Naive thymus-derived CD4-positive, alpha-beta T cell (primary cell): ENCODE results near the gene EEF1AKMT1. TPM values are rescaled to one million over a fixed set of nuclear protein-coding genes. Genes with fewer than 3 reads are reported as not detected.

Experiments
- ATAC-seq: fragments of 150-1000 bp; cut with Tn5 transposase; 2 replicates; pipeline ENCODE4 v1.10.0; 2021; ENCODE audit warnings: mild to moderate bottlenecking, moderate library complexity
- CTCF ChIA-PET: fragments of 350-600 bp; sonication (Branson Sonifier 250); formaldehyde crosslinking; loops from one replicate; lab custom pipeline; 2021; ENCODE audit warnings: antibody characterized with exemption; lab: Charles Lee
- POLR2A ChIA-PET: fragments of 350-600 bp; sonication (Branson Sonifier 250); formaldehyde crosslinking; loops from one replicate; lab custom pipeline; 2021; ENCODE audit warnings: antibody characterized with exemption, inconsistent platforms; lab: Charles Lee
- DNase-seq, 9 donors: peaks; one replicate each; pipeline versions ENCODE4 v3.0.0 to v3.0.0-alpha.2; 2020 to 2022; ENCODE audit warnings: mixed read lengths in 1 of 9
- H3K27ac ChIP-seq: one replicate; pipeline ENCODE4 v1.7.0; 2013; ENCODE audit warnings: mild to moderate bottlenecking, low read depth, low read length, moderate library complexity
- H3K27me3 ChIP-seq, 2 donors: one replicate each; pipeline ENCODE4 v1.7.0; 2013; ENCODE audit warnings: low read length in 2 of 2, mild to moderate bottlenecking in 2 of 2, moderate library complexity in 2 of 2; ENCODE audit not compliant: control insufficient read depth in 2 of 2, insufficient read depth in 2 of 2
- H3K36me3 ChIP-seq, 3 experiments: 1 replicate in 2 of 3; 2 replicates in 1 of 3; pipeline ENCODE4 v1.7.0; 2013; ENCODE audit warnings: low read length in 3 of 3, mild to moderate bottlenecking in 3 of 3, moderate library complexity in 1 of 3; ENCODE audit not compliant: insufficient read depth in 3 of 3, control insufficient read depth in 2 of 3
- H3K4me1 ChIP-seq, 2 donors: one replicate each; pipeline ENCODE4 v1.7.0; 2013; ENCODE audit warnings: low read length in 2 of 2, mild to moderate bottlenecking in 2 of 2, moderate library complexity in 1 of 2; ENCODE audit not compliant: control insufficient read depth in 2 of 2, insufficient read depth in 2 of 2
- H3K4me3 ChIP-seq: 2 replicates; pipeline ENCODE4 v1.7.0; 2013; ENCODE audit warnings: mild to moderate bottlenecking, low read length
- H3K9me3 ChIP-seq, 3 experiments: 1 replicate in 2 of 3; 2 replicates in 1 of 3; pipeline ENCODE4 v1.7.0; 2013; ENCODE audit warnings: low read length in 3 of 3; ENCODE audit not compliant: control insufficient read depth in 2 of 3
- H3K27ac Mint-ChIP-seq, 9 donors: one replicate each; pipeline ENCODE4 v1.8.0; 2020 to 2022; ENCODE audit warnings: mixed read lengths in 9 of 9, mild to moderate bottlenecking in 8 of 9, moderate library complexity in 5 of 9, inconsistent platforms in 2 of 9
- H3K27me3 Mint-ChIP-seq, 5 donors: one replicate each; pipeline ENCODE4 v1.8.0; 2021 to 2022; ENCODE audit warnings: mixed read lengths in 5 of 5, mild to moderate bottlenecking in 1 of 5
- H3K36me3 Mint-ChIP-seq, 5 donors: one replicate each; pipeline ENCODE4 v1.8.0; 2020 to 2022; ENCODE audit warnings: mixed read lengths in 5 of 5, mild to moderate bottlenecking in 3 of 5, inconsistent platforms in 1 of 5
- H3K4me1 Mint-ChIP-seq, 7 donors: one replicate each; pipeline ENCODE4 v1.8.0; 2020 to 2022; ENCODE audit warnings: mixed read lengths in 7 of 7, mild to moderate bottlenecking in 3 of 7, inconsistent platforms in 1 of 7
- H3K4me3 Mint-ChIP-seq, 10 donors: one replicate each; pipeline ENCODE4 v1.8.0; 2020 to 2022; ENCODE audit warnings: mild to moderate bottlenecking in 10 of 10, mixed read lengths in 10 of 10, moderate library complexity in 6 of 10, inconsistent platforms in 2 of 10
- H3K9me3 Mint-ChIP-seq, 11 donors: one replicate each; pipeline ENCODE4 v1.8.0; 2020 to 2022; ENCODE audit warnings: mixed read lengths in 11 of 11, mild to moderate bottlenecking in 4 of 11, inconsistent platforms in 1 of 11, moderate library complexity in 1 of 11
- intact Hi-C, 2 donors: fragments of 100-400 bp; cut with micrococcal nuclease; formaldehyde crosslinking; loops; one replicate each; pipeline ENCODE4 v1.15.1; 2023
- polyA plus RNA-seq, 2 donors: library from polyadenylated mRNA; unstranded; fragments of 300-500 nt; fragmentation: Illumina TruSeq; gene quantifications; one replicate each; pipeline ENCODE4 v1.2.3, GENCODE V29; 2021
- total RNA-seq, 6 experiments: library from RNA in 5 of 6; stranded (reverse) in 5 of 6; gene quantifications; 1 replicate in 5 of 6; 2 replicates in 1 of 6; pipeline ENCODE4 v1.2.3 and lab custom pipeline; 2021 to 2026

Gene EEF1AKMT1
- total and polyA plus RNA-seq, 7 experiments from 2014 or later = 4.2 to 14.1 (median 9.8) TPM

DNA sequence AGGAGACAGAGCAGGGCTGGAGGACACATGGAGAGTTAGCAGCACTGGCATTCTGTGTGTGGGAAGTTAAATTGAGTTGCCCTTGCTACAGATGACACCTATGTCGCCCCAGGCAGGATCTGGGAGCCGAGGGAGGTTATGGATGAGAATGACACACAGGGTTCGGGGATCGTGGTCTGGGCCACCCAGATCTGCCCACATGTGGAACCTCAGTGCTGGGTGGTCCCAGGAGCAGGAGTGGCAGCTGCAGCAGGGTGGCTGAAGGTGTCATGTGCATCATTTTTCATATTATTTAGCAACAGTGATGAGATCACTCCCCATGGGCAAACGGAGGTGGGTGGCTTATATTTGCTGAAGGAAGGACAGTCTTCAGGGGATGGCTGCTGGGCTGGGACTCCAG lies 67.1 kb downstream of the EEF1AKMT1 start:
- H3K9me3 ChIP-seq = no peaks in the 10 kb centered on the region
- H3K27me3 ChIP-seq = no peaks in the 10 kb centered on the region
- intact Hi-C loops = loop anchor here (10.0 kb wide), 4 partner anchors 182 to 932 kb away; partner anchors contain the start of genes CRYL1 (in 1 of the 2), MICU2 (in 1 of the 2), MRPL57 (in 1 of the 2) and SKA3 (in 1 of the 2)
- peak overlapping the region in 2 of 9 donors; percentile 9 to 62 for H3K27ac Mint-ChIP-seq
- H3K4me1 Mint-ChIP-seq = peaks cover 0 to 15% (median 8%) of the 10 kb centered on the region in 7 donors
- H3K4me3 Mint-ChIP-seq = no peak overlapping the region
- DNase-seq = no peak
- ChIA-PET POLR2A (interaction anchor here (1.0 kb wide), 1 partner anchor 230 kb away, joined by 3 read pairs; no protein-coding TSS in a partner anchor), CTCF (no interaction called here)
- H3K9me3 Mint-ChIP-seq = peaks cover 0 to 4% (median 0%) of the 10 kb centered on the region in 11 donors
- no peaks in the 10 kb centered on the region for H3K36me3 Mint-ChIP-seq
- no peak overlapping the region for H3K4me3 ChIP-seq
- ATAC-seq = no peak
- no peaks in the 10 kb centered on the region for H3K36me3 ChIP-seq
- no peak overlapping the region for H3K27ac ChIP-seq
- H3K27me3 Mint-ChIP-seq = peaks cover 0 to 24% (median 1%) of the 10 kb centered on the region in 5 donors
- peaks cover 3 to 8% of the 10 kb centered on the region in 2 donors for H3K4me1 ChIP-seq

DNA sequence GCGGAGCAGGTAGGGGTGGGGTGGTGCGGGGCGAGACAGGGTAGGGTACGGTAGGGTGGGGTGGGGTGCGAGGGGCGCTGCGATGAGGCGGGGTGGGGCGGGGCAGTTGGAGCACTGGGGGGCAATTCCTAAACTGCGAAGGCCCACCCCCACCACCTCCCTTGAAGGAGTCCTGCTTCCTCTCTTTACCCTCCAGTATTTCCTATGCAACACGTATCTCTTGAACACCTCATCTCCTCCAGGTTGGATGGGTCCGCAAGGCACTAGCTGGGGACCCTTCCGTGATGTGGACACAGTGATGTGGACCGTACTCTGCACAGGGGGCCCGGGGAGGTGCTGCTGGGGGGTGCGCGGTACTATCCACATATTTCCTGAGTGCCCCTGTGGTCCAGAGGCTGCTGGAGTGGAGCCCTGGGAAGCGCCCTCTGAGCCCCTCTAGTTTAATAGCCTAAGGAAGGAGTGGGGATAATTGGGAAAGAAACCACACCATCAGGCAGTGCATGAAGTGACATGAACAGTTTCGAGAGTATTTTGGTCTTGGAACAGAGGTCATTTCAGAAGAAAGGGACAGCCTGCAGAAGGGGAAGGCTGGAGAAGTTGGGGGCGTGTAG lies 69.2 kb downstream of the EEF1AKMT1 start:
- ATAC-seq (no peak), DNase-seq (no peak)
- peak overlapping the region; percentile 59 to 82 (median 74) for H3K4me3 Mint-ChIP-seq
- CTCF ChIA-PET = no interaction called here
- no peaks in the 10 kb centered on the region for H3K9me3 ChIP-seq
- H3K9me3 Mint-ChIP-seq = peaks cover 0 to 4% (median 0%) of the 10 kb centered on the region in 11 donors
- H3K27me3 ChIP-seq = peaks cover 0 to 5% of the 10 kb centered on the region in 2 donors
- H3K36me3 Mint-ChIP-seq = no peaks in the 10 kb centered on the region
- peak overlapping the region in 6 of 9 donors; percentile 43 to 60 (median 56) for H3K27ac Mint-ChIP-seq
- H3K36me3 ChIP-seq = no peaks in the 10 kb centered on the region
- intact Hi-C loops = loop anchor here (1.0 to 10.0 kb wide), 13 partner anchors 69 to 963 kb away; partner anchors contain the start of genes EEF1AKMT1 (in 2 of the 2), CRYL1 (in 1 of the 2), IFT88 (in 1 of the 2) and MICU2 (in 1 of the 2)
- H3K4me1 Mint-ChIP-seq = peaks cover 0 to 15% (median 8%) of the 10 kb centered on the region in 7 donors
- peaks cover 13 to 43% (median 14%) of the 10 kb centered on the region in 5 donors for H3K27me3 Mint-ChIP-seq
- POLR2A ChIA-PET = no interaction called here
- peaks cover 3 to 8% of the 10 kb centered on the region in 2 donors for H3K4me1 ChIP-seq
- H3K27ac ChIP-seq = no peak overlapping the region
- no peak overlapping the region for H3K4me3 ChIP-seq

DNA sequence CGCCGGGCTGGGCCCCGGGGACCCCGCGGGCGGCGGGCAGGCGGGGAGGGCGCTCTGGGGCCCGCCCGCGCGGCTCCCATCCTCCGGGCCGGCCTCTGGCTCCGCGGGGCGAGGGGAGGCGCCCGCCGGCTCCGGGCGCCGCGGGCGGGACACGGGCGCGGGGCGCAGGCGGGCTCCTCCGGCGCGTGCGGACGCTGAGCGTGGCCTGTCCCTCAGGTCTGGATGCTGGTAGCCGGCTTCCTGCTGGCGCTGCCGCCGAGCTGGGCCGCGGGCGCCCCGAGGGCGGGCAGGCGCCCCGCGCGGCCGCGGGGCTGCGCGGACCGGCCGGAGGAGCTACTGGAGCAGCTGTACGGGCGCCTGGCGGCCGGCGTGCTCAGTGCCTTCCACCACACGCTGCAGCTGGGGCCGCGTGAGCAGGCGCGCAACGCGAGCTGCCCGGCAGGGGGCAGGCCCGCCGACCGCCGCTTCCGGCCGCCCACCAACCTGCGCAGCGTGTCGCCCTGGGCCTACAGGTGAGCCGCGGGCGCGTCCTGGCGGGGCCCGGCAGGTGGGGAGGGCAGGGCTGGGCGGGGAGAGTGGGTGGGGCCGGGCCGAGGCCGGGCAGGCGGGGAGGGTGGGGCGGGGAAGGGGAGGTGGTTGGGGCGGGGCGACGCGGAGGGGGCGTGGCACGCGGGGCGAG lies 69.8 kb downstream of the EEF1AKMT1 start:
- POLR2A ChIA-PET = no interaction called here
- no peak overlapping the region for H3K27ac ChIP-seq
- peaks cover 0 to 5% of the 10 kb centered on the region in 2 donors for H3K27me3 ChIP-seq
- no peaks in the 10 kb centered on the region for H3K36me3 ChIP-seq
- peak overlapping the region in 1 of 9 donors; percentile 56 for H3K27ac Mint-ChIP-seq
- no peak overlapping the region for H3K4me3 ChIP-seq
- intact Hi-C loops = loop anchor here (1.0 to 10.0 kb wide), 13 partner anchors 69 to 963 kb away; partner anchors contain the start of genes EEF1AKMT1 (in 2 of the 2), CRYL1 (in 1 of the 2), IFT88 (in 1 of the 2) and MICU2 (in 1 of the 2)
- H3K27me3 Mint-ChIP-seq = peaks cover 13 to 48% (median 17%) of the 10 kb centered on the region in 5 donors
- CTCF ChIA-PET = interaction anchor here (0.7 to 1.0 kb wide), 2 partner anchors 43 to 76 kb away, joined by 3 to 4 read pairs; no protein-coding TSS in a partner anchor
- no peaks in the 10 kb centered on the region for H3K36me3 Mint-ChIP-seq
- peak overlapping the region in 5 of 10 donors; percentile 59 to 97 (median 74) for H3K4me3 Mint-ChIP-seq
- peaks cover 0 to 4% (median 0%) of the 10 kb centered on the region in 11 donors for H3K9me3 Mint-ChIP-seq
- peaks cover 0 to 13% (median 8%) of the 10 kb centered on the region in 7 donors for H3K4me1 Mint-ChIP-seq
- peak; percentile 70 to 84 (median 80) for DNase-seq
- no peaks in the 10 kb centered on the region for H3K9me3 ChIP-seq
- peak; percentile 93 for ATAC-seq
- H3K4me1 ChIP-seq = peaks cover 3 to 8% of the 10 kb centered on the region in 2 donors

DNA sequence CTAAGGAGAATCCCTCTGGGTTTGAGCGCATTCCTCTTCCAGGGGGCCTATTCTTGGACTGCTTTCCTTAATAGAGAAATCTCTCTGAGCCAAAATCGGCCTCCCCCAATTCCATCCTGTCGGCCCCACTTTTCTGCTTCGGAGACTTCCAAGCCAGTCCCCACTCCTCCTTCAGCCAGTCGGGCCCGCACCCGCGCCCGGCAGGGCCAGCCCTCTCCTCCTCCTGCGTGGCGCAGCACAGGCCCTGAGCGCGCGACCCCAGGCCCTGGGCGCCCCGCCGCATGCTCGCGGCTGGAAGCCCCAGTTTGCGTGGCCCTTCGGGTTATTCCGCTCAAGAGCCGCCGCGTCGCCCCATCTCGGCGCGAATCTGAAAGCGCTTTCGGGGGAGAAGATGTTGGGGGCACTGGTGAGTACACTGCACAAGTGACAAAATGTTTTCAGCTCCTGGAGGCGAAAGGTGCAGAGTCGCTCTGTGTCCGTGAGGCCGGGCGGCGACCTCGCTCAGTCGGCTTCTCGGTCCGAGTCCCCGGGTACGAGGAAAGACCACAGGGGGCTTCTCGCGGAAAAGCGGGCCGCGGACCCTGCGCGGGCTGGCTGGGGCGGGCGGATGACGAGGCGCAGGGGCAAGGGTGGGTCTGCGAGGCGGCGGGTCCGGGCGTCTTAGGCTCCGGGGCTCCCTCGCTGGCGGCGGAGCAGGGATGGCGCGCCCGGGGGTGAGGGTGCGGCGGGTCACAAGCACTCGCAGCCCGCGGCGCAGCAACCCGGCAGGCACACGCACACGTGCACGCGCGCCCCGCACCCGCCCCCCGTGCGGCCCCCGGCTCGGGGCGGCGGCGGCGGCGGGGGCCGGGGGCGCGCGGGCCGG lies 70.6 kb downstream of the EEF1AKMT1 start, which contains the start of gene IL17D:
IL17D (plus strand) TSS at position 785 of the 865 bp plus-strand sequence. CDS start 303 bp downstream, outside the sequence.
- H3K27me3 ChIP-seq = peaks cover 0 to 5% of the 10 kb centered on the region in 2 donors
- H3K4me3 ChIP-seq = peak within 1 kb of the TSS; percentile 65
- intact Hi-C loops = loop anchor here (1.0 to 10.0 kb wide), 9 partner anchors 177 to 964 kb away; partner anchors contain the start of genes CRYL1 (in 1 of the 2), MICU2 (in 1 of the 2), MRPL57 (in 1 of the 2) and SKA3 (in 1 of the 2)
- peak within 1 kb of the TSS; percentile 13 for H3K27ac ChIP-seq
- peaks cover 3 to 8% of the 10 kb centered on the region in 2 donors for H3K4me1 ChIP-seq
- ChIA-PET CTCF (interaction anchor here (0.7 to 1.5 kb wide), 4 partner anchors 42 to 211 kb away, joined by 3 to 4 read pairs (median 3); partner anchors contain the start of gene EEF1AKMT1), POLR2A (interaction anchor here (1.0 kb wide), 1 partner anchor 70 kb away, joined by 3 read pairs; the partner anchor contains the start of gene EEF1AKMT1)
- ATAC-seq = peak; percentile 31
- H3K9me3 Mint-ChIP-seq = peaks cover 0 to 4% (median 0%) of the 10 kb centered on the region in 11 donors
- H3K4me1 Mint-ChIP-seq = peaks cover 0 to 13% (median 8%) of the 10 kb centered on the region in 7 donors
- H3K27ac Mint-ChIP-seq = peak within 1 kb of the TSS in 8 of 9 donors; percentile 46 to 86 (median 70)
- no peaks in the 10 kb centered on the region for H3K36me3 Mint-ChIP-seq
- peaks cover 14 to 54% (median 24%) of the 10 kb centered on the region in 5 donors for H3K27me3 Mint-ChIP-seq
- no peaks in the 10 kb centered on the region for H3K9me3 ChIP-seq
- peak within 1 kb of the TSS; percentile 80 to 97 (median 90) for H3K4me3 Mint-ChIP-seq
- H3K36me3 ChIP-seq = no peaks in the 10 kb centered on the region
- peak; percentile 19 to 49 (median 32) for DNase-seq

DNA sequence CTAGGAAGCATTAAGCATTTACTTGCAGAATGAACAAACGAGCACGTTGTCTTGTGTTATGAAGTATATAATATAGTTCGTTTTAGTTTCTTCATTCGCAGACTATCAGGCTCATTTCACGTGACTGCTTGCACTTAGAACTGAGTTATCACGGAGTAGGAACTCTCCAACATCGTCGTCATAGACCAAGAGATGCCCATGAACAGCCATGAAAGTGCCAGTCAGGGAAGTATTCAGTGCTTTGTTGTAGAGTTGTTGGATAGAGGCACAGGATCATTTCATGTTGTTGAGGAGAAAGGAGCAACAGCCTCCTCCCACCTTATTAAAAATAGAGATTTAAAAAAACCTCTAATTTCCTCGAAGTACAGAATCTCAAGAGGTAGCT lies 71.2 kb downstream of the EEF1AKMT1 start:
- DNase-seq (peak in 4 of 9 donors; percentile 16 to 27 (median 19)), ATAC-seq (no peak)
- peaks cover 17 to 58% (median 27%) of the 10 kb centered on the region in 5 donors for H3K27me3 Mint-ChIP-seq
- Histone ChIP-seq H3K36me3 (no peaks in the 10 kb centered on the region), H3K27me3 (peaks cover 0 to 5% of the 10 kb centered on the region in 2 donors), H3K4me3 (peak overlapping the region; percentile 65), H3K27ac (no peak overlapping the region), H3K9me3 (no peaks in the 10 kb centered on the region), H3K4me1 (peaks cover 3 to 8% of the 10 kb centered on the region in 2 donors)
- intact Hi-C loops = loop anchor here (1.0 to 10.0 kb wide), 9 partner anchors 176 to 965 kb away; partner anchors contain the start of genes CRYL1 (in 1 of the 2), MICU2 (in 1 of the 2), MRPL57 (in 1 of the 2) and SKA3 (in 1 of the 2)
- peaks cover 0 to 4% (median 0%) of the 10 kb centered on the region in 11 donors for H3K9me3 Mint-ChIP-seq
- CTCF ChIA-PET = interaction anchor here (0.9 to 1.5 kb wide), 3 partner anchors 72 to 210 kb away, joined by 3 read pairs; partner anchors contain the start of gene EEF1AKMT1
- H3K4me3 Mint-ChIP-seq = peak overlapping the region; percentile 80 to 97 (median 90)
- POLR2A ChIA-PET = interaction anchor here (0.7 to 1.0 kb wide), 2 partner anchors 71 to 290 kb away, joined by 3 read pairs; partner anchors contain the start of gene EEF1AKMT1
- peak overlapping the region in 6 of 9 donors; percentile 28 to 86 (median 80) for H3K27ac Mint-ChIP-seq
- no peaks in the 10 kb centered on the region for H3K36me3 Mint-ChIP-seq
- H3K4me1 Mint-ChIP-seq = peaks cover 0 to 13% (median 8%) of the 10 kb centered on the region in 7 donors
